WERI-Rb-1 (cell line): ENCODE results near the gene SMYD3.

Experiments used
- DNase-seq: peaks from one replicate; pipeline ENCODE4 v3.0.0-alpha.2; 2020
- H3K27ac ChIP-seq: fragments of 250-450 bp; sonication (Bioruptor Pico); 2 replicates; pipeline ENCODE4 v1.5.1; 2020; ENCODE audit warnings: mild to moderate bottlenecking, moderate library complexity
- H3K27me3 ChIP-seq: fragments of 250-450 bp; sonication (Bioruptor Pico); 2 replicates; pipeline ENCODE4 v1.5.1; 2021; ENCODE audit warnings: mild to moderate bottlenecking, low read depth, moderate library complexity; ENCODE audit not compliant: insufficient read depth, severe bottlenecking
- H3K36me3 ChIP-seq: fragments of 250-450 bp; sonication (Bioruptor Pico); 2 replicates; pipeline ENCODE4 v1.5.1; 2020; ENCODE audit warnings: mild to moderate bottlenecking, moderate library complexity
- H3K4me3 ChIP-seq: 2 replicates; pipeline ENCODE4 v1.5.1; 2011; ENCODE audit warnings: low read depth, mild to moderate bottlenecking, control low read depth, low read length
- H3K9me3 ChIP-seq: fragments of 250-450 bp; sonication (Bioruptor Pico); 2 replicates; pipeline ENCODE4 v1.5.1; 2021; ENCODE audit warnings: mild to moderate bottlenecking, moderate library complexity; ENCODE audit not compliant: severe bottlenecking
- TF ChIP-seq, protein P1 (sequence below): IDR thresholded peaks from 2 replicates; pipeline ENCODE4 v1.5.1; 2011; ENCODE audit warnings: low read depth, mild to moderate bottlenecking, control low read depth, inconsistent platforms, low read length

SMYD3 gene

DNA sequence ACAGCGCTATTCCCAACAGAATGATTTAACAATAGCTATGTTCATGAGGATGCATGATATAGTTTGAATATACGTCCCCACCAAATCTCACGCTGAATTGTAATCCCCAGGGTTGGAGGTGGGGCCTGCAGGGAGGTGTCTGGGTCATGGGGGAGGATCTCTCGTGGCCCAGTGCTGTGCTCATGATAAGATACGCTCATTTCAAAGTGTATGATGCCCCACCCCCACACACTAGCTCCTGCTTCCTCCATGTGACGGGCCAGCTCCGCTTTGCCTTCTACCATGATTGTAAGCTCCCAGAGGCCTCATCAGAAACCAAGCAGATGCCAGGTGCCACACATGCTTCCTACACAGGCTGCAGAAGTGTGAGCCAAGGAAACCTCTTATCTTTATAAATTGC is 93.6 kb downstream of the SMYD3 start:
- Histone ChIP-seq H3K9me3 (peaks cover 2% of the 10 kb centered on the region), H3K27me3 (no peaks in the 10 kb centered on the region), H3K27ac (no peak overlapping the region), H3K36me3 (peaks cover 3% of the 10 kb centered on the region; the same call in 1 of the 2 replicates), H3K4me3 (no peak overlapping the region)
- DNase-seq: no peak
- TF ChIP-seq, protein P1, sequence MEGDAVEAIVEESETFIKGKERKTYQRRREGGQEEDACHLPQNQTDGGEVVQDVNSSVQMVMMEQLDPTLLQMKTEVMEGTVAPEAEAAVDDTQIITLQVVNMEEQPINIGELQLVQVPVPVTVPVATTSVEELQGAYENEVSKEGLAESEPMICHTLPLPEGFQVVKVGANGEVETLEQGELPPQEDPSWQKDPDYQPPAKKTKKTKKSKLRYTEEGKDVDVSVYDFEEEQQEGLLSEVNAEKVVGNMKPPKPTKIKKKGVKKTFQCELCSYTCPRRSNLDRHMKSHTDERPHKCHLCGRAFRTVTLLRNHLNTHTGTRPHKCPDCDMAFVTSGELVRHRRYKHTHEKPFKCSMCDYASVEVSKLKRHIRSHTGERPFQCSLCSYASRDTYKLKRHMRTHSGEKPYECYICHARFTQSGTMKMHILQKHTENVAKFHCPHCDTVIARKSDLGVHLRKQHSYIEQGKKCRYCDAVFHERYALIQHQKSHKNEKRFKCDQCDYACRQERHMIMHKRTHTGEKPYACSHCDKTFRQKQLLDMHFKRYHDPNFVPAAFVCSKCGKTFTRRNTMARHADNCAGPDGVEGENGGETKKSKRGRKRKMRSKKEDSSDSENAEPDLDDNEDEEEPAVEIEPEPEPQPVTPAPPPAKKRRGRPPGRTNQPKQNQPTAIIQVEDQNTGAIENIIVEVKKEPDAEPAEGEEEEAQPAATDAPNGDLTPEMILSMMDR: no peak

DNA sequence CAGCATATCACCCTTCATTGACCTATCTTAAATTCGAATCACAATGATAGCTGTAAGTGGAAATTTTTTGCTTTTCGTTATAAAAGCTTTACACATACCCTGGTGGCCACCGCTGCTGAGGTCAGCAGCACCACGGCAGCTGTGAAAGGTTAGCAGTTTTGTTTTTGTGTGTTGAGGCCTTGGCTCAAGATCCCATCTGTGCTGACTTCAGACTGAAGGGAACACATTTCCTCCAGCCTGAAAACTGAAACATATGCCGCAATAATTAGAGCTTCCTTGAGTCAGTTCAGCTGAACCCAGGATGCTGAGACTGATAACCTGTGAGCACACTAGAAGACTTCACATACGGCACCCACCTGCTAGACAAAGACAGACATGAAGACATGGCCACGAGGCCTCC is 103.0 kb downstream of the SMYD3 start:
- H3K27ac ChIP-seq: no peak overlapping the region
- H3K27me3 ChIP-seq: no peaks in the 10 kb centered on the region
- no peak overlapping the region for H3K4me3 ChIP-seq
- DNase-seq: no peak
- no peaks in the 10 kb centered on the region for H3K9me3 ChIP-seq
- H3K36me3 ChIP-seq: no peaks in the 10 kb centered on the region
- TF ChIP-seq, protein P1: no peak

DNA sequence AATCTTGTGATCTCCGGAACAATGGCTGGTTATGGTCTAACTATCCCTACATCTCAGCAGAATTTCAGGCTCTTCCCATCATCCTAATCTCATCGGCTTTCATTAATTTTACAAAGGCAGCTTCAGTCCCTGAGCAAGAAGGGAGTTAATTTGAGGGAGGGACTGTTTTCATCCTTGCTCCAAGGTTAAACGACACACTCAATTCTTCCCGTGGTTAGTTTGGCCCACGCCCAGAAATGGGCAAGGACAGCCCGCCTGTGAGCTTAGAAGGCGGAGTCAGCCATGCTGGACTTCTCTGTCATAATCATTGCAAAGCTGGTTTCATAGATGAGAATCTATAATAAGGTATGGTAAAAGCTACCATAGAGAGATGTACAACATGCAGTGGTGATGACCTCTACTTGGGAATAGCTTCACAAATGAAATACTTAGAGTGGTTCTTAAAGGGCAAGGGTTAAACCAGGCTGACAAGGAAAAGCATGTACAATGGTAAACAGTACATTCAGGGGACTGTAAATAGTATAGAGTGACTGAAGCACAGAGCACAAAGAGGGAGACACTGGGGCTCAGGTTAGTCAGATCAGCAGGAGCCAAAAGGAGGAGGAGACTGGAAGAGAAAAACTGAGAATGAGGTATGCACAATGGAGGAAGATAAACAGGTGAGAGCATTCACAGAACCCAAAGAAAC is 108.8 kb downstream of the SMYD3 start:
- DNase-seq: no peak
- Histone ChIP-seq H3K9me3 (no peaks in the 10 kb centered on the region), H3K27ac (no peak overlapping the region), H3K36me3 (no peaks in the 10 kb centered on the region), H3K27me3 (no peaks in the 10 kb centered on the region), H3K4me3 (no peak overlapping the region)
- TF ChIP-seq, protein P1: no peak

DNA sequence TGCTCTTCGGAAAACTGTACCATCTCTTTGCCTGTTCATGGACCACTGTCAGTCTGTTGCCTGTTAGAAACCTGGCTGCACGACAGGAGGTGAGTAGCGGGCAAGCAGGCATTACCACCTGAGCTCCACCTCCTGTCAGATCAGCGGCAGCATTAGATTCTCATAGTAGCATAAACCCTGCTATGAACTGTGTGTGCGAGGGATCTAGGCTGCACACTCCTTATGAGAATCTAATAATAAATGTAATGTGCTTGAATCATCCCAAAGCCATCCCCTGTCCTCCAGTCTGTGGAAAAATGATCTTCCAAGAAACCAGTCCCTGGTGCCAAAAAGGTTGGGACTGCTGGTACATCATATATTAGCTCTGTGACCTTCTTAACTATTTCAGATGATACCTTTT is 110.0 kb downstream of the SMYD3 start:
- TF ChIP-seq, protein P1: no peak
- Histone ChIP-seq H3K9me3 (no peaks in the 10 kb centered on the region), H3K27ac (no peak overlapping the region), H3K4me3 (no peak overlapping the region), H3K27me3 (no peaks in the 10 kb centered on the region), H3K36me3 (no peaks in the 10 kb centered on the region)
- no peak for DNase-seq

DNA sequence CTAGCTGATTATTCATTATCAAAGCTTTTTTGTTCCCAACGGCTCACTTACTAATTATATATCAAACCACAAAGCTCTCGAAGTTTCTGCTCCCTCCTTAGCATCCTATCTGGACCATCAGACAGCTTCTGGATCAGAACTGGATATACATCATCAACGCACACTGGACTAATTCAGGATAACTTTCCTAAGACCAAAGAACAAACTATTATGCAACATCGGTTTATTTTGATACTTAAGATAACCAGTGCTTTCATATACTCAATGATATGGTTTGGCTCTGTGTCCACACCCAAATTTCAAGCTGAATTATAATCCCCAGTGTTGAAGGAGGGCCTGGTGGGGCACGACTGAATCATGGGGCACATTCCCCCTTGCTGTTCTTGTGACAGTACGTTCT is 110.8 kb downstream of the SMYD3 start:
- TF ChIP-seq, protein P1: no peak
- H3K36me3 ChIP-seq: no peaks in the 10 kb centered on the region
- H3K27me3 ChIP-seq: no peaks in the 10 kb centered on the region
- DNase-seq: no peak
- H3K9me3 ChIP-seq: no peaks in the 10 kb centered on the region
- H3K27ac ChIP-seq: no peak overlapping the region
- no peak overlapping the region for H3K4me3 ChIP-seq

DNA sequence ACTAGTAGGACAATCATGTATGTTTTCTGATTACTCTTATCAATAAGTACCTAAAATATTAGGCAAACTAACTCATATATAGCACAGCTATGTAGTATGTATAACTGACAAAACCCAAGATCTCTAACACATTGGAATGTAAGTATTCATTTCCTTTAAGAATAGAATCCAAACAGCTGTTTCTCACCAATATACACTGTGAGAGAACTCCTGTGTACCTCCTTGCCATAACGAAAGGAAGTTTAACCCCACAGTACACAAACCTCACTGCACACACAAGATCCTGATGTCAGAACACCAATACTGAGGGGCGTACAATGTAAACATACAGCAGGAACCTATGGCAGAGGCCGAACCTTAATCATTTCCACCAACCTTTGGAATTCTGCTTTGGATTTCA is 113.0 kb downstream of the SMYD3 start:
- TF ChIP-seq, protein P1: no peak
- Histone ChIP-seq H3K27me3 (no peaks in the 10 kb centered on the region), H3K27ac (no peak overlapping the region), H3K4me3 (no peak overlapping the region), H3K9me3 (peaks cover 5% of the 10 kb centered on the region), H3K36me3 (no peaks in the 10 kb centered on the region)
- no peak for DNase-seq
